SU-DHL-6 (cell line): ENCODE measurements around the gene NFATC1.
"Not testable (repeated sequence)": the region's sequence is repeated elsewhere in the genome, so short reads cannot be mapped to it uniquely, and the experiment has no call there.

Experiments used
- H2AFZ ChIP-seq: fragments of 200-600 bp; sonication (generic); 2 replicates; pipeline ENCODE4 v1.6.1; 2014; ENCODE audit warnings: low read depth, mild to moderate bottlenecking, moderate library complexity, mixed read lengths, antibody characterized with exemption, low read length; ENCODE audit not compliant: severe bottlenecking
- H3F3A ChIP-seq: fragments of 200-600 bp; shearing (Covaris generic); 2 replicates; pipeline ENCODE4 v1.6.0; 2016; ENCODE audit warnings: antibody characterized with exemption, mild to moderate bottlenecking; ENCODE audit not compliant: insufficient read depth
- H3K27ac ChIP-seq: fragments of 200-600 bp; sonication (generic); 2 replicates; pipeline ENCODE4 v1.5.1; 2016; ENCODE audit warnings: low read depth, mild to moderate bottlenecking, low read length, moderate library complexity, mixed read lengths
- H3K27me3 ChIP-seq: fragments of 200-600 bp; sonication (generic), shearing (Covaris generic); 2 replicates; pipeline ENCODE4 v1.6.0; 2014; ENCODE audit warnings: mild to moderate bottlenecking, low read length
- H3K36me3 ChIP-seq: fragments of 200-600 bp; sonication (generic); 2 replicates; pipeline ENCODE4 v1.6.1; 2014; ENCODE audit warnings: mild to moderate bottlenecking, low read length, mixed read lengths
- H3K4me2 ChIP-seq: fragments of 300-600, 200-600 bp; shearing (Covaris generic), sonication (generic); 2 replicates; pipeline ENCODE4 v1.6.0; 2014; ENCODE audit warnings: low read length, low read depth, mild to moderate bottlenecking; ENCODE audit not compliant: poor library complexity, severe bottlenecking
- H3K4me3 ChIP-seq: fragments of 200-600 bp; sonication (generic); 2 replicates; pipeline ENCODE4 v1.5.1; 2014; ENCODE audit warnings: antibody characterized with exemption, low read length, mild to moderate bottlenecking, mixed read lengths; ENCODE audit not compliant: insufficient read depth, poor library complexity, severe bottlenecking
- H3K79me2 ChIP-seq: fragments of 200-600 bp; sonication (generic); 2 replicates; pipeline ENCODE4 v1.6.1; 2014; ENCODE audit warnings: mild to moderate bottlenecking, low read length, moderate library complexity; ENCODE audit not compliant: insufficient read depth
- H3K9ac ChIP-seq: fragments of 200-600 bp; sonication (generic); 2 replicates; pipeline ENCODE4 v1.7.0; 2014; ENCODE audit warnings: mild to moderate bottlenecking, low read length
- H3K9me2 ChIP-seq: fragments of 200-600 bp; sonication (generic); replicated peaks from 2 replicates; pipeline ENCODE4 v1.6.1; 2014; ENCODE audit warnings: low read length; ENCODE audit not compliant: insufficient read depth
- H3K9me3 ChIP-seq: fragments of 200-600 bp; sonication (generic); 2 replicates; pipeline ENCODE4 v1.6.1; 2014; ENCODE audit warnings: low read length, mixed read lengths; ENCODE audit not compliant: insufficient read depth
- H4K20me1 ChIP-seq: fragments of 200-600 bp; sonication (generic); 2 replicates; pipeline ENCODE4 v1.6.1; 2014; ENCODE audit warnings: low read depth, mild to moderate bottlenecking, antibody characterized with exemption, low read length, moderate library complexity, mixed read lengths
- CTCF ChIP-seq: fragments of 200-600 bp; sonication (generic); IDR thresholded peaks from one replicate; pipeline ENCODE4 v1.5.1; 2017; ENCODE audit warnings: antibody characterized with exemption, mild to moderate bottlenecking, low read length, moderate library complexity; ENCODE audit not compliant: insufficient read depth, poor library complexity, severe bottlenecking
- EZH2phosphoT487 ChIP-seq: fragments of 200-600 bp; sonication (generic), shearing (Covaris generic); conservative IDR thresholded peaks from 2 replicates; pipeline ENCODE4 v1.6.1; 2018; ENCODE audit warnings: mild to moderate bottlenecking, antibody characterized with exemption, low read length, moderate library complexity, mixed read lengths

The NFATC1 gene

GRCh38 chr18:79480171-79481045 lies 84.7 kb downstream of the NFATC1 start:
- no peaks in the 10 kb centered on the region for H3K79me2 ChIP-seq
- no peaks in the 10 kb centered on the region for H3K9me2 ChIP-seq
- TF ChIP-seq CTCF = no peak
- no peak for TF ChIP-seq EZH2phosphoT487
- H3K4me3 ChIP-seq = no peak overlapping the region
- no peak overlapping the region for H3K4me2 ChIP-seq
- H4K20me1 ChIP-seq = no peaks in the 10 kb centered on the region
- H3K27me3 ChIP-seq = no peaks in the 10 kb centered on the region
- no peaks in the 10 kb centered on the region for H3K9me3 ChIP-seq
- no peaks in the 10 kb centered on the region for H3F3A ChIP-seq
- H3K9ac ChIP-seq = no peak overlapping the region
- H3K27ac ChIP-seq = no peak overlapping the region
- H2AFZ ChIP-seq = no peak overlapping the region
- no peaks in the 10 kb centered on the region for H3K36me3 ChIP-seq

GRCh38 chr18:79481046-79481790 lies 85.5 kb downstream of the NFATC1 start:
- Histone ChIP-seq H3F3A (no peaks in the 10 kb centered on the region), H3K79me2 (no peaks in the 10 kb centered on the region), H3K27me3 (no peaks in the 10 kb centered on the region), H3K9ac (no peak overlapping the region), H3K9me3 (no peaks in the 10 kb centered on the region), H3K27ac (no peak overlapping the region), H2AFZ (no peak overlapping the region), H3K9me2 (no peaks in the 10 kb centered on the region), H3K4me2 (no peak overlapping the region), H3K4me3 (no peak overlapping the region), H4K20me1 (no peaks in the 10 kb centered on the region), H3K36me3 (no peaks in the 10 kb centered on the region)
- TF ChIP-seq EZH2phosphoT487 (no peak), CTCF (no peak)

- not testable (repeated sequence) for H3K9me2 ChIP-seq, H3K9me3 ChIP-seq, H3F3A ChIP-seq, H2AFZ ChIP-seq, H4K20me1 ChIP-seq, H3K79me2 ChIP-seq, H3K27me3 ChIP-seq, H3K4me3 ChIP-seq, H3K9ac ChIP-seq, H3K36me3 ChIP-seq, H3K27ac ChIP-seq, H3K4me2 ChIP-seq
These were observed 87.7 kb downstream of the NFATC1 start for GRCh38 chr18:79483393-79483792.
